K562 (cell line): Measurements from ENCODE around the gene FMOD. TPM values are rescaled to one million over a fixed set of nuclear protein-coding genes. Genes with fewer than 3 reads are reported as not detected.

Experiments
- ARID3A ChIP-seq: IDR thresholded peaks from 2 replicates; pipeline ENCODE4 v1.6.1; 2012; ENCODE audit warnings: low read depth, low read length, improper control_type of control experiment, borderline replicate concordance
- CBX3 ChIP-seq, 2 experiments: IDR thresholded peaks; 1 replicate in 1 of 2; 2 replicates in 1 of 2; pipeline ENCODE4 v1.6.1; 2012; ENCODE audit warnings: inconsistent platforms in 2 of 2, low read length in 2 of 2, borderline replicate concordance in 1 of 2, control low read depth in 1 of 2
- CHAMP1 ChIP-seq: fragments of 450-650 bp; IDR thresholded peaks from 2 replicates; pipeline ENCODE4 v1.6.1; 2016; ENCODE audit warnings: mild to moderate bottlenecking
- DMBX1 ChIP-seq: fragments of 250-450 bp; sonication (Bioruptor Pico); IDR thresholded peaks from 2 replicates; pipeline ENCODE4 v1.8.0; 2022; ENCODE audit warnings: inconsistent platforms, mild to moderate bottlenecking, moderate library complexity, borderline replicate concordance
- EP300 ChIP-seq: IDR thresholded peaks from 2 replicates; pipeline ENCODE4 v1.6.1; 2012; ENCODE audit warnings: low read length, improper control_type of control experiment
- GATAD2A ChIP-seq: fragments of 450-650 bp; IDR thresholded peaks from 2 replicates; pipeline ENCODE4 v1.6.1; 2017
- HDAC1 ChIP-seq, 2 experiments: fragments of 450-650 bp; IDR thresholded peaks; 2 replicates each; pipeline ENCODE4 v1.6.1; 2016 to 2017; ENCODE audit warnings: inconsistent platforms in 1 of 2, mild to moderate bottlenecking in 1 of 2, moderate library complexity in 1 of 2
- IFI16 ChIP-seq: fragments of 250-450 bp; sonication (Bioruptor Pico); IDR thresholded peaks from 2 replicates; pipeline ENCODE4 v2.1.2; 2022; ENCODE audit warnings: mild to moderate bottlenecking, inconsistent platforms
- KLF16 ChIP-seq: IDR thresholded peaks from 2 replicates; pipeline ENCODE4 v1.6.1; 2016; ENCODE audit warnings: antibody characterized with exemption
- MAFK ChIP-seq: IDR thresholded peaks from 2 replicates; pipeline ENCODE4 v1.6.1; 2011; ENCODE audit warnings: low read length, improper control_type of control experiment
- MLLT1 ChIP-seq, 2 experiments: fragments of 450-650 bp; IDR thresholded peaks; 2 replicates each; pipeline ENCODE4 v1.6.1; 2016
- MYNN ChIP-seq, 2 experiments: sonication (generic); formaldehyde crosslinking in 1 of 2; IDR thresholded peaks; 2 replicates each; pipeline versions ENCODE4 v1.5.0 to v1.6.1; 2016 to 2020; ENCODE audit warnings: antibody characterized with exemption in 1 of 2, missing genetic modification reagents in 1 of 2
- NR3C1 ChIP-seq: sonication (generic); formaldehyde crosslinking; IDR thresholded peaks from 2 replicates; pipeline ENCODE4 v1.8.1; 2022; ENCODE audit warnings: missing genetic modification reagents
- RAD51 ChIP-seq: fragments of 450-650 bp; IDR thresholded peaks from 2 replicates; pipeline ENCODE4 v1.7.1; 2016; ENCODE audit warnings: low read depth, mild to moderate bottlenecking, borderline replicate concordance
- RB1 ChIP-seq: fragments of 450-650 bp; IDR thresholded peaks from 2 replicates; pipeline ENCODE4 v1.6.1; 2017; ENCODE audit warnings: low read depth, mild to moderate bottlenecking
- RBM39 ChIP-seq: fragments of 200-400 bp; formaldehyde crosslinking; optimal IDR thresholded peaks from 2 replicates; pipeline ENCODE3; 2018; ENCODE audit warnings: low read depth, low read length
- SMAD2 ChIP-seq: fragments of 150-350 bp; IDR thresholded peaks from 2 replicates; pipeline ENCODE4 v1.6.1; 2014; ENCODE audit warnings: low read depth, mild to moderate bottlenecking, low read length
- ZFP91 ChIP-seq: sonication (generic); formaldehyde crosslinking; IDR thresholded peaks from 2 replicates; pipeline ENCODE4 v1.8.0; 2022; ENCODE audit warnings: mild to moderate bottlenecking, missing genetic modification reagents
- ZNF263 ChIP-seq: sonication (generic); formaldehyde crosslinking; IDR thresholded peaks from 2 replicates; pipeline ENCODE4 v1.8.0; 2022; ENCODE audit warnings: mild to moderate bottlenecking, missing genetic modification reagents, borderline replicate concordance
- polyA plus RNA-seq, 8 experiments: library from polyadenylated mRNA; depleted of rRNA in 4 of 8; stranded (reverse) in 5 of 8; unstranded in 3 of 8; fragments of >200 nt; fragmentation: Nextera tagmentation in 2 of 8; fragmentation: Illumina TruSeq in 1 of 8; extraction: Ambion mirVana in 2 of 8; extraction: Trizol in 1 of 8; gene quantifications; 2 replicates each; pipeline versions ENCODE4 v1.2.1 to v1.2.3, GENCODE V29; 2011 to 2014; ENCODE audit warnings: inconsistent platforms in 1 of 8, missing spikeins in 1 of 8
- total RNA-seq, 7 experiments: library from RNA; depleted of rRNA in 6 of 7; stranded (reverse); fragments of >200 nt in 6 of 7; fragmentation: Illumina TruSeq in 2 of 7; extraction: Trizol in 2 of 7; gene quantifications; 2 replicates each; pipeline versions ENCODE4 v1.2.1 to v1.2.3, GENCODE V29; 2011 to 2021; ENCODE audit warnings: low replicate concordance in 1 of 7

FMOD gene
- total and polyA plus RNA-seq, 9 of the 15 experiments (the other 6 are each of a cell fraction or from before 2014, with no cell fraction given): 0.03 to 0.13 (median 0.03) TPM; not detected in 6

- peak; percentile 39; the same call in 1 of the 2 replicates for TF ChIP-seq ZNF263 (CRISPR knock-in tag)
- TF ChIP-seq KLF16: no peak
- TF ChIP-seq ZFP91 (CRISPR knock-in tag): 0 out of 2 replicates have a peak, but pooled peaks have one; percentile 23
- TF ChIP-seq SMAD2: no peak
- no peak for TF ChIP-seq RBM39
- no peak; the same call in 1 of the 2 replicates for TF ChIP-seq CHAMP1
- no peak for TF ChIP-seq MAFK
- TF ChIP-seq HDAC1 (IDR thresholded peaks at IDR 0.05): peak in 1 of 2 experiments; percentile 77; a peak in 2 of 4 replicates
- TF ChIP-seq CBX3 (IDR thresholded peaks at IDR 0.05; ENCODE audit: borderline replicate concordance in 1 of 2, low read length in 2 of 2): peak in 1 of 2 experiments; percentile 62; a peak in 1 of 3 replicates
- TF ChIP-seq EP300: 0 out of 2 replicates have a peak, but pooled peaks have one; percentile 1
- TF ChIP-seq RAD51: 0 out of 2 replicates have a peak, but pooled peaks have one; percentile 38
- TF ChIP-seq IFI16 (CRISPR knock-in tag): no peak
- TF ChIP-seq MYNN (IDR thresholded peaks at IDR 0.05): peak; percentile 57; the same call in 1 of the 2 replicates
- TF ChIP-seq MYNN (CRISPR knock-in tag; IDR thresholded peaks at IDR 0.05): no peak
- TF ChIP-seq NR3C1 (CRISPR knock-in tag): 0 out of 2 replicates have a peak, but pooled peaks have one; percentile 22
- TF ChIP-seq DMBX1 (CRISPR knock-in tag): peak; percentile 77
- TF ChIP-seq ARID3A: no peak
- peak; percentile 35 to 84; a peak in 3 of 4 replicates for TF ChIP-seq MLLT1 (IDR thresholded peaks at IDR 0.05)
- TF ChIP-seq RB1: peak; percentile 59; the same call in 1 of the 2 replicates
- peak; percentile 98 for TF ChIP-seq GATAD2A
Measured at GRCh38 chr1:203304919-203305808, 45.8 kb downstream of the FMOD start, which contains the start of gene BTG2 (continued).
